HEK293 (cell line): ENCODE measurements around the gene MPPE1.

Experiments
- CTCF ChIP-seq: fragments of 450-650 bp; formaldehyde crosslinking; IDR thresholded peaks from 2 replicates; pipeline ENCODE4 v1.5.1; 2016; ENCODE audit warnings: missing biosample characterization, missing genetic modification characterization
- PBX3 ChIP-seq: sonication (generic); formaldehyde crosslinking; IDR thresholded peaks from 2 replicates; pipeline ENCODE4 v1.8.1; 2022; ENCODE audit warnings: mild to moderate bottlenecking, moderate library complexity, missing genetic modification reagents
- YY1 ChIP-seq: fragments of 450-650 bp; formaldehyde crosslinking; IDR thresholded peaks from 2 replicates; pipeline ENCODE4 v1.5.1; 2018; ENCODE audit warnings: missing biosample characterization, missing genetic modification characterization
- ZBTB10 ChIP-seq: fragments of 450-650 bp; formaldehyde crosslinking; IDR thresholded peaks from 2 replicates; pipeline ENCODE4 v1.5.1; 2016; ENCODE audit warnings: missing biosample characterization, missing genetic modification characterization
- ZBTB8A ChIP-seq: fragments of 450-650 bp; formaldehyde crosslinking; IDR thresholded peaks from 2 replicates; pipeline ENCODE4 v1.5.1; 2016; ENCODE audit warnings: missing biosample characterization, missing genetic modification characterization
- ZFP3 ChIP-seq: fragments of 450-650 bp; formaldehyde crosslinking; IDR thresholded peaks from 2 replicates; pipeline ENCODE4 v1.5.1; 2016; ENCODE audit warnings: low read depth, missing biosample characterization, missing genetic modification characterization
- ZNF10 ChIP-seq: fragments of 450-650 bp; formaldehyde crosslinking; IDR thresholded peaks from 2 replicates; pipeline ENCODE4 v1.5.1; 2017; ENCODE audit warnings: missing biosample characterization, missing genetic modification characterization
- ZNF423 ChIP-seq: fragments of 450-650 bp; formaldehyde crosslinking; IDR thresholded peaks from 2 replicates; pipeline ENCODE4 v1.5.1; 2016; ENCODE audit warnings: missing biosample characterization, missing genetic modification characterization
- ZNF561 ChIP-seq: fragments of 450-650 bp; IDR thresholded peaks from 2 replicates; pipeline ENCODE4 v1.5.1; 2018; ENCODE audit warnings: missing biosample characterization, missing genetic modification characterization, borderline replicate concordance
- ZNF830 ChIP-seq: fragments of 450-650 bp; IDR thresholded peaks from 2 replicates; pipeline ENCODE4 v1.5.0; 2018; ENCODE audit warnings: missing biosample characterization, missing genetic modification characterization, low read depth, mild to moderate bottlenecking, moderate library complexity

GRCh38 chr18:11834772-11835171 is 73.3 kb downstream of the MPPE1 start:
- TF ChIP-seq ZNF561 (tag by site-specific recombination) (no peak), YY1 (tag by site-specific recombination) (no peak), ZNF10 (tag by site-specific recombination) (no peak), ZNF830 (tag by site-specific recombination) (no peak), PBX3 (no peak), CTCF (tag by site-specific recombination) (no peak), ZFP3 (no peak), ZNF423 (tag by site-specific recombination) (no peak), ZBTB8A (tag by site-specific recombination) (no peak), ZBTB10 (no peak)
